NOMO-1 treated with dmso at 0.1 percent for 144 hours (cell line): ENCODE data around the gene SLC25A21.
"Not testable (repeated sequence)": the region's sequence is repeated elsewhere in the genome, so short reads cannot be mapped to it uniquely, and the experiment has no call there.

ENCODE experiments used
- DNase-seq: peaks from one replicate; lab custom pipeline; 2025; ENCODE audit not compliant: unreplicated experiment; lab: John Stamatoyannopoulos, UW

Gene SLC25A21

GRCh38 chr14:37172024-37172869 lies at the start of gene SLC25A21:
Gene SLC25A21, minus strand, starts transcription at chr14:37172606.
- no peak for DNase-seq

- DNase-seq, result no peak
Observed at GRCh38 chr14:37221073-37221472, 48.7 kb upstream of the SLC25A21 start.

DNA sequence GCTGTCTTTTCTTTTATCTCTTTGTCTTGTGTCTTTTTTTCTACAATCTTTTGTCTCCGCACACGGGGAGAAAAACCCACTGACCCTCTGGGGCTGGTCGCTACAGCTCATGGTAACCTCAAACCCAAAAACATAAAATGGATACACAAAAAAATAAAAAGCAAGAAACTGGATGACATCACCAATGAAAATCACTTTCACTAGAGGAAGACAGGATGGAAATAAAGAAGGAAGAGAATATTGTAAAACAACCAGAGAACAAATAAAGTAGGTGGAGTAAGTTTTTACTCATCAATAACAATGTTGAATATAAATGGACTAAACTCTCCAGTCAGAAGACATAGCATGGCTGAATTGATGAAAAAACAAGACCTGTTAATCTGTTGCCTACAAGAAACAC lies 42.9 kb upstream of the SLC25A21 start:
- DNase-seq, result no peak

DNA sequence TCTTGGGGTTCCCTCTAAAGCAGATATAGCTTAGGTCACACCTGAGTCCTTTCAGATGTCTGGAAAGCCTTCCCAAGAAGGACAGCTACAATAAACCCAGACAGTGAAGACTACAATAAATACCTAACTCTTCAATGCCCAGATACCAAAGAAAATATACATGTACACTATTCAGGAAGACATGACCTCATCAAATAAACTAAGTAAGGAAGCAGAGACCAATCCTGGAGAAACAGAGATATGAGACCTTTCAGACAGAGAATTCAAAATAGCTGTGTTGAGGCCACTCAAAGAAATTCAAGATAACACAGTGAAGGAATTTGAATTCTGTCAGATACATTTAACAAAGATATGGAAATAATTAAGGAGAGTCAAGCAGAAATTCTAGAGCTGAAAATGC lies 40.6 kb upstream of the SLC25A21 start:
- DNase-seq, result no peak

GRCh38 chr14:37210448-37210847 lies 38.0 kb upstream of the SLC25A21 start:
- no peak for DNase-seq

- not testable (repeated sequence) for DNase-seq
Observed at GRCh38 chr14:37209617-37210016, 37.2 kb upstream of the SLC25A21 start.

DNA sequence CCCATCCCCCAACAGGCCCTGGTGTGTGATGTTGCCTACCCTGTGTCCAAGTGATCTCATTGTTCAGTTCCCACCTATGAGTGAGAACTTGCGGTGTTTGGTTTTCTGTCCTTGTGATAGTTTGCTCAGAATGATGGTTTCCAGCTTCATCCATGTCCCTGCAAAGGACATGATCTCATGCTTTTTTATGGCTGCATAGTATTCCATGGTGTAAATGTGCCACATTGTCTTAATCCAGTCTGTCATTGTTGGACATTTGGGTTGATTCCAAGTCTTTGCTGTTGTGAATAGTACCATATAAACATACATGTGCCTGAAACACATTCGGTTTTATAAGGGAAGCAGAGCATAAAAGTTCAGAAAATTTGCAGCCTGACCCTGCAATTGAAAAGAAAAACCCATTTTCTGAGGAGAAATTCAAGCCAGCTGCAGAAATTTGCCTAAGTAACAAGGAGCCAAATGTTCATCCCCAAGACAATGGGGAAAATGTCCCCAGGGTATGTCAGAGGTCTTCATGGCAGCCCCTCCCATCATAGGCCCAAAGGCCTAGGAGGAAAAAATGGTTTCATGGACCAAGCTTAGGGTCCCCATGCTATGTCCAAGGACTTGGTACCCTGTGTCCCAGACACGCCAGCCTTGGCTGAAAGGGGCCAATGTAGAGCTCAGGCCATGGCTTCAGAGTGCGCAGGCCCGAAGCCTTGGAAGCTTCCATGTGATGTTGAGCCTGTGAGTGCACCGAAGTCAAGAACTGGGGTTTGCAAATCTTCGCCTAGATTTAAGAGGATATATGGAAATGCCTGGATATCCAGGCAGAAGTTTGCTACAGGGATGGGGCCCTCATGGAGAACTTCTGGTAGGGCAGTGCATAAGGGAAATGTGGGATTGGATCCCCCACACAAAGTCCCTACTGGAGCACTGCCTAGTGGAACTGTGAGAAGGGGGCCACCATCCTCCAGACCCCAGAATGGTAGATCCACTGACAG lies 33.5 kb upstream of the SLC25A21 start:
- DNase-seq, result not testable (repeated sequence)

- no peak for DNase-seq
Observed at GRCh38 chr14:37203423-37203822, 31.0 kb upstream of the SLC25A21 start.

- no peak for DNase-seq
Observed at GRCh38 chr14:37202812-37203211, 30.4 kb upstream of the SLC25A21 start.

DNA sequence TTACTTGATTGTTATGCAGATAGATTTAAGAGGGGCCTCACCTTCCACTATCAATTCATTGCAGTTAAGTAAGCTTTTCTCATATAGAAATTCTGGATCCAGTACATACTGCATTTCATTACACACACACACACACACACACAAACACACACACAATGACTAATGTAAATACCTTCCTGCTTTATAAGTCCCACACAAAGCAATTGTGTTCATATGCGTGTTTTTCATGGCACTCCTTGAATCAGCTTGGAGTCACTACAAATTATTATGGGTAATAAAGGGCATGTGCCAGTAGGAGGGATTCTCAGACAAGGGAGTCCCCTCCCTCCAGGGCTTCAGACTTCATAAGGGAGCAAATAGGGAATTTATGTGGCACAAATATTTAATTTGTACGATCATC lies 29.9 kb upstream of the SLC25A21 start:
- DNase-seq, result no peak

DNA sequence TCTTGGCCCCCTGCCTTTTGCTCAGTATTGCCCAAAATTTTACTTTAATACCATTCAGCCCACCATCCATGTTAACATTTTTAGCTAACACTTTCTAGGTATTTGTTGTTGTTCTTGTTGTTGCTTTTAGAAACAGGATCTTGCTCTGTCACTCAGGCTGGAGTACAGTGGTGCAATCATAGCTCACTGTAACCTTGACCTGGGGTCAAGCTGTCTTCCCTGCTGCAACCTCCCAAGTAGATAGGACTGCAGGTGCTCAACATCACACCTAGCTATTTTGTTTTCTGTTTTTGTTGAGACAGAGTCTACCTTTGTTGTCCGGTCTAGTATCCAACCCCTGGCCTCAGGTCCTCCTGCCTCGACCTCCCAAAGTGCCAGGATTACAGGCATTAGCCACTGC lies 29.3 kb upstream of the SLC25A21 start:
- DNase-seq, result no peak

DNA sequence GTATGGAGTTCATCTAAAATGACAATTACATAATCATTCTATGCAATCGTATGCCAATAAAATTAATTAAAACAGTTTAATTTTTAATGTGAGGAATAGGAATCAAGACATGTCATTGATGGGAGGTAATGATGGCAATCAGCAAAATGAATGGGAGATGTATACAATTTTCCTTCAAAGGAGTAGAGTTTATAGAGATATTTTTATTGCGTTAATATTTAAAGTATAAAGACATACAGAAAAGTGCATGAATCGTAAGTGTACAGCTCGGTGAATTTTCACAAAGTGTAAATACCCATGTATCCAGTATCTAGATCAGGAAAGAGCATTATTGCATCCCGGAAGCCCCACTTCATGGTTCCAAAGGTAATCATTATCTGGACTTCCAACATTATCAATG lies 26.5 kb upstream of the SLC25A21 start:
- no peak for DNase-seq

- no peak for DNase-seq
Observed at GRCh38 chr14:37198273-37198598, 25.8 kb upstream of the SLC25A21 start.

DNA sequence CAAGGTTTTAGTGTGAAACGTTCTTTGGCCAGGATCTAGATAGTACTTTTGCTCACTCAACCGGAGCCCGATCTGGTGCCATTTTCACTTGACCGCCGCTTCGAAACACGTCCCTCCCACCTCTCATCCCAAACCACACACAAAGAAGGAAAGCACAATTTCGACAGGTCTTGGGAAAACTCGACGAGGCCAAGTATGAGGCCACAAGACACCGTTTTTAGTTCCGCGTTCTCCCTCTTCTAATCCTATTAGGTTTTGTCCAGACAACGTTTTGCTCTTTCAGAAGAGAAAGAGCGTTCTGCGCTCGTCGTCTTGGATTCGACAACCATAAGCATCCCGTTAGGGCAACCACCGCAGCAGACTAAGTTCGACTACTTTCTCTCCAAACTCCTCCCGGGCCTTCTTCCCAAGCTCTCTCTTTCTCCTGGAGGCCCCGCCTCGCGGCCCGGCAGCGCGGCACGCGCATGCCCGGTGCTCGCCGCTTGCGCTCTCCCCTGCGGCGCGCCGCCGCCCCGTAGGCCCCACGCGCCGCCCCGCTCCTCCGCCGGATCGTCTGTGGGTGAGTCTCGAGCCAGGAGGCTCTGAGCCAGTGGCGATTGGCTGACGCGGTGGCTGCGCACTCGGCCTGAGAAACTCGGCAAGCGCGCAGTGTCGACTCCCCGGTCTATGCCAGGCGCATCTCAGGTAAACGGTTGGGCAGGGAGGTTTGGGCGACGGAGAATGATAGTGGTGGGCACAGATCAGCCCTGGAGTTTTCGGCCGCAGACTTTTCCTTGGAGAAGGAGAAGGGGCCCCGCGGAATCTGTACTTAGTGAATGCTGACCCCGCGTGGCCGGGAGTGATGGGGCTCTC lies 25.2 kb upstream of the SLC25A21 start, which contains the start of gene MIPOL1:
MIPOL1 (plus strand) TSS at position 517 of the 852 bp plus-strand sequence. CDS start 49,952 bp downstream, outside the sequence.
- DNase-seq, result no peak

DNA sequence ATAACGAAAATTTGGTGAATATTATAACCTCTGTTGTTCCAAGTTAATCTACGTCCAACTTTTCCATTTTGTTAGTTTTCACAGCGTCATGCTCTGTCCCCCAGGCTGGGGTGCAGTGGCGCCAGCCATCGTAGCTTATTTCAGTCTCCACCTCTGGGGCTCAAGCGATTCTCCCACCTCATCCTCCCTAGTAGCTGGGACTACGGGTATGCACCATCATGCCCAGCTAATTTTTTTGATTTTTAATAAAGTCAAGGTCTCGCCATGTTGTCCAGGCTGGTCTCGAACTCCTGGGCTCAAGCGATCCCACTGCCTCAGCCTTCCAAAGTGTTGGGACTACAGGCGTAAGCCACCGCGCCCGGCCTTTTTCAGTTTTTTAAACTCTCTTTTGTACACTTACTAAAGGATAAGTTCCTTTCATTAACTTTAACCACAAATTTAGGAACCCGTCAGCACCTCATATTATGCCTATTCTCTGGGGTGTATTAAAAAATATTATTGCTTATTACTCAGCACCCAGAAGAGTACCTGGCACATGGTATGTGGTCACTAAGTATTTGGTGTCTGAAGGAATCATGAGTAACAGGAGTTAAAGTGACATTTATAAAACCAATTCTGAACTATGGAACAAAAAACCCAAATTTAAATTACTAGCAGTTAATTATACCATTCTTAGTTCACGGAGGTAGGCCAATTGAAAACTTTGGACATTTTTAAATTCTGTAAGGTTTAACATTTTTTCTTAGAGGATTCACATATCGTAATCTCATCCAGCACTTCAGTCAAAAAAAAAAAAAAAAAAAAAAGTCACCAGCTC lies 24.4 kb upstream of the SLC25A21 start:
- DNase-seq, result no peak

DNA sequence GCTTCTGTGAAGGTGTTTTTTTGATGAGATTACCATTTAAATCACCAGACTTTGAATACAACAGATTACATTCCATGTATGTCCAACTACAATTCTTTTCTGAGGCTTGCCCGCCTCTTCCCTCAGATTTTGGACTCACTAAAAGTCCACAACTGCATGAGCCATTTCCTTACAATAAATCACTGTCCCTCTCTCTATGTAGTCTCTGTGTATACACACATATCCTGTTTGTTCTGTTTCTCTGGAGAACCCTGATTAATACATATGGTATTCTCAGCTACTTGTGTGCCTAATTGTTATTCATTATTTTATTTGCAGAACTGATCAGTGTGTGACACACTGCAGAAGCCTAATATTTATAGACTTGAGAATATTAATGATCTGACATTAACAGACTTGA lies 22.9 kb upstream of the SLC25A21 start:
- no peak for DNase-seq

GRCh38 chr14:37194698-37195097 lies 22.3 kb upstream of the SLC25A21 start:
- no peak for DNase-seq

- DNase-seq, result not testable (repeated sequence)
Observed at GRCh38 chr14:37189733-37190132, 17.3 kb upstream of the SLC25A21 start.

DNA sequence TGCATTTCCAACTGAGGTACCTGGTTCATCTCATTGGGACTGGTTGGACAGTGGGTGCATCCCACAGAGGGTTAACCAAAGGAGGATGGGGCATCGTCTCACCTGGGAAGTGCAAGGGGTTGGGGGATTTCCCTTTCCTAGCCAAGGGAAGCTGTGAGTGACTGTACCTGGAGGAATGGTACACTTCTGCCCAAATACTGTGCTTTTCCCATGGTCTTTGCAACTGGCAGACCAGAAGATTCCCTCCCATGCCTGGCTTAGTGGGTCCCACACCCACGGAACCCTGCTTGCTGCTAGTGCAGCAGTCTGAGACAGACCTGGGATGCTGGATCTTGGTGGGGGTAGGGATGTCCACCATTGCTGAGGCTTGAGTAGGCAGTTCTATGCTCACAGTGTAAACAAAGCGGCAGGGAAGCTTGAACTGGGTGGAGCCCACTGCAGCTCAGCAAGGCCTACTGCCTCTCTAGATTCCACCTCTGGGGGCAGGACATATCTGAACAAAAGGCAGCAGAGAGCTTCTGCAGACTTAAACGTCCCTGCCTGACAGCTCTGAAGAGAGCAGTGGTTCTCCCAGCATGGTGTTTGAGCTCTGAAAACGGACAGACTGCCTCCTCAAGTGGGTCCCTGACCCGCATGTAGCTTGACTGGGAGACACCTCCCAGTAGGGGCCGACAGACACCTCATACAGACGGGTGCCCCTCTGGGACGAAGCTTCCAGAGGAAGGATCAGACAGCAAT lies 15.6 kb upstream of the SLC25A21 start:
- not testable (repeated sequence) for DNase-seq
